Neural cell (in vitro differentiated cells): ENCODE data around the gene SDK2. TPM values are rescaled to one million over a fixed set of nuclear protein-coding genes. Genes with fewer than 3 reads are reported as not detected.

Experiments used
- H2AFZ ChIP-seq: fragments of 200-600, 300-800 bp; sonication (generic), shearing (Covaris generic); 2 replicates; pipeline ENCODE4 v1.6.0; 2014; ENCODE audit warnings: low read depth, mild to moderate bottlenecking, antibody characterized with exemption, low read length, moderate library complexity
- H3F3A ChIP-seq: fragments of 200-600 bp; shearing (Covaris generic); 2 replicates; pipeline ENCODE4 v1.6.1; 2016; ENCODE audit warnings: mild to moderate bottlenecking, moderate library complexity, mixed read lengths, antibody characterized with exemption, low read length; ENCODE audit not compliant: insufficient read depth, poor library complexity, severe bottlenecking
- H3K27ac ChIP-seq: fragments of 200-600, 300-800 bp; sonication (generic), shearing (Covaris generic); 2 replicates; pipeline ENCODE4 v1.5.1; 2014; ENCODE audit warnings: mild to moderate bottlenecking, low read length, moderate library complexity
- H3K27me3 ChIP-seq: fragments of 300-800, 200-600 bp; sonication (generic), shearing (Covaris generic); 2 replicates; pipeline ENCODE4 v1.6.0; 2014; ENCODE audit warnings: mild to moderate bottlenecking, low read depth, low read length, moderate library complexity; ENCODE audit not compliant: insufficient read depth
- H3K36me3 ChIP-seq: fragments of 300-800, 200-600 bp; sonication (generic), shearing (Covaris generic); 2 replicates; pipeline ENCODE4 v1.5.1; 2014; ENCODE audit warnings: mild to moderate bottlenecking, antibody characterized with exemption, low read length, moderate library complexity; ENCODE audit not compliant: insufficient read depth
- H3K4me2 ChIP-seq: fragments of 300-800, 200-600 bp; sonication (generic), shearing (Covaris generic); 2 replicates; pipeline ENCODE4 v1.6.0; 2014; ENCODE audit warnings: mild to moderate bottlenecking, low read length
- H3K4me3 ChIP-seq: fragments of 300-800, 200-600 bp; sonication (generic), shearing (Covaris generic); 2 replicates; pipeline ENCODE4 v1.5.1; 2014; ENCODE audit warnings: mild to moderate bottlenecking, low read length, moderate library complexity
- H3K79me2 ChIP-seq: fragments of 200-600 bp; shearing (Covaris generic); replicated peaks from 2 replicates; pipeline ENCODE4 v1.6.0; 2014; ENCODE audit warnings: mild to moderate bottlenecking, low read length, moderate library complexity; ENCODE audit not compliant: insufficient read depth
- H3K9ac ChIP-seq: fragments of 300-800, 200-600 bp; sonication (generic), shearing (Covaris generic); 2 replicates; pipeline ENCODE4 v1.6.1; 2016; ENCODE audit warnings: mild to moderate bottlenecking, low read length, mixed read lengths
- H3K9me2 ChIP-seq: fragments of 200-600 bp; shearing (Covaris generic); 2 replicates; pipeline ENCODE4 v1.6.1; 2016; ENCODE audit warnings: mild to moderate bottlenecking, low read length, mixed read lengths; ENCODE audit not compliant: insufficient read depth
- H3K9me3 ChIP-seq: fragments of 200-600, 300-800 bp; sonication (generic), shearing (Covaris generic); 2 replicates; pipeline ENCODE4 v1.6.1; 2016; ENCODE audit warnings: mild to moderate bottlenecking, mixed run types, low read length, moderate library complexity, mixed read lengths
- H4K20me1 ChIP-seq: fragments of 200-600 bp; shearing (Covaris generic); 2 replicates; pipeline ENCODE4 v1.6.1; 2016; ENCODE audit warnings: mild to moderate bottlenecking, mixed run types; ENCODE audit not compliant: insufficient read depth
- CTCF ChIP-seq: fragments of 450-650 bp; IDR thresholded peaks from 2 replicates; pipeline ENCODE4 v1.5.1; 2014; ENCODE audit warnings: antibody characterized with exemption, mild to moderate bottlenecking, moderate library complexity; ENCODE audit not compliant: poor library complexity, severe bottlenecking
- EP300 ChIP-seq: fragments of 450-650 bp; conservative IDR thresholded peaks from 2 replicates; pipeline ENCODE4 v1.6.1; 2014; ENCODE audit warnings: antibody characterized with exemption, mild to moderate bottlenecking, moderate library complexity; ENCODE audit not compliant: poor library complexity, severe bottlenecking
- EZH2 ChIP-seq: fragments of 200-600, 300-800 bp; shearing (Covaris generic), sonication (generic); IDR thresholded peaks from 2 replicates; pipeline ENCODE4 v1.6.1; 2014; ENCODE audit warnings: antibody characterized with exemption, low read length, borderline replicate concordance, mild to moderate bottlenecking; ENCODE audit not compliant: insufficient read depth, poor library complexity, severe bottlenecking
- MXI1 ChIP-seq: fragments of 450-650 bp; conservative IDR thresholded peaks from 2 replicates; pipeline ENCODE4 v1.6.1; 2014; ENCODE audit warnings: antibody characterized with exemption, mild to moderate bottlenecking; ENCODE audit not compliant: poor library complexity, severe bottlenecking
- POLR2AphosphoS5 ChIP-seq: IDR thresholded peaks from 2 replicates; pipeline ENCODE4 v1.6.1; 2012
- RAD21 ChIP-seq: fragments of 450-650 bp; conservative IDR thresholded peaks from 2 replicates; pipeline ENCODE4 v1.6.1; 2014; ENCODE audit warnings: antibody characterized with exemption, mild to moderate bottlenecking, moderate library complexity
- SMC3 ChIP-seq: fragments of 450-650 bp; conservative IDR thresholded peaks from 2 replicates; pipeline ENCODE4 v1.6.1; 2014; ENCODE audit warnings: antibody characterized with exemption, mild to moderate bottlenecking, moderate library complexity; ENCODE audit not compliant: poor library complexity
- TAF1 ChIP-seq: IDR thresholded peaks from 2 replicates; pipeline ENCODE4 v1.6.1; 2012; ENCODE audit warnings: low read depth
- polyA plus RNA-seq: library from polyadenylated mRNA; depleted of rRNA; stranded (reverse); fragments of >200 nt; gene quantifications from 2 replicates; pipeline ENCODE4 v1.2.3, GENCODE V29; 2014
- TF ChIP-seq, protein P1 (sequence below): IDR thresholded peaks from 2 replicates; pipeline ENCODE4 v1.6.1; 2012; ENCODE audit warnings: borderline replicate concordance

The SDK2 gene
- polyA plus RNA-seq, 1 donor from 2014 or later = 0.73 TPM

DNA sequence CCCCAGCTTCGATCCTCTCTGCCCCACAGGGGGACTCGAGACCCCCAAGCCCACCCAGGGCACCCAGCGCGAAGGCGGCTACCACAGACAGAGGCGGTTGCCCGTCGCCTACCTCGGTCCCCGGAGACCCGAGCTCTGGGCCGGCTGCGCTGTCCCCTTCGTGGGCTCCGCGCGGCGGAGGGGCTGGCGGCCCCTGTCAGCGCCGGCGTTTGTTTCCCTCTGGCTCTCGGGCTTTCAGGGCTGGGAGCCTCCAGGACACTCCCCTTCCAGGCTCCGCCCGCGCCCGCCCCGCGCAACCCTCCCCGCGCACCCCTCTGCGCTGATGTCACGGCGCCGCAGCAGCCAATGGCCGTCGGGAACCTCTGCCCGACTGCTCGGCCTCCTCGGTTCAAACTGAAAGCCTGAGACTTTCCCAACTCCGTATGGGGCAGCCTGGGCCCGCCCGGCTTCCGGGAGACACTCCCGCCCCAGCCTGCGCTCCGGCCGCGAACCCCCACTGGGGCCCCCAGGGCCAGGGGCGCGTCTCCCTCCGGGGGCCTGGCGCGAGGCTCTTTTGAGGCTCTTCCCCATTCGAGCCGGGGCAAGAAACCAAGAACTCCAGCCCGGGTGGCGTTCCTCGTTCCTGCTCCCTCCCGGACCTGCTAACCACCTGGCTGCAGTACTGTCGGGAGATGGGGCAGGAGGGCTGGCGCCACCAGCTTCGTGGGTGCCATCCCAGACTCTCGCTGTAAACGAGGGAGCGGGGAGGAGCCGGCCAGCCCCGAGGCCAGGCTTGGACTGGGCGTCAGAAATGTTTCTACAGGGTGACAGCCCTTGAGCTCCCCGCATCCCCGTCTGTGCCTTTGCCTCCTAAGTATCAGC is 332.2 kb downstream of the SDK2 start, which contains the start of gene CDC42EP4:
CDC42EP4 (minus strand) TSS at position 221 of the 861 bp plus-strand sequence. CDS start 25,501 bp downstream, outside the sequence.
- H3K4me2 ChIP-seq = peak within 1 kb of the TSS; percentile 51
- no peaks in the 10 kb centered on the region for H3K27me3 ChIP-seq
- H3K36me3 ChIP-seq = no peaks in the 10 kb centered on the region
- no peaks in the 10 kb centered on the region for H3K9me2 ChIP-seq
- peak within 1 kb of the TSS; percentile 99 for H3K4me3 ChIP-seq
- H3K9ac ChIP-seq = peak within 1 kb of the TSS; percentile 97
- H3F3A ChIP-seq = no peaks in the 10 kb centered on the region
- H3K79me2 ChIP-seq = peaks cover 33% of the 10 kb centered on the region
- no peaks in the 10 kb centered on the region for H4K20me1 ChIP-seq
- H2AFZ ChIP-seq = peak within 1 kb of the TSS; percentile 83
- H3K9me3 ChIP-seq = no peaks in the 10 kb centered on the region
- TF ChIP-seq TAF1 (no peak), CTCF (no peak), SMC3 (no peak), EZH2 (no peak), RAD21 (no peak), MXI1 (peak; percentile 54), POLR2AphosphoS5 (peak; percentile 87), EP300 (no peak)
- TF ChIP-seq, protein P1, sequence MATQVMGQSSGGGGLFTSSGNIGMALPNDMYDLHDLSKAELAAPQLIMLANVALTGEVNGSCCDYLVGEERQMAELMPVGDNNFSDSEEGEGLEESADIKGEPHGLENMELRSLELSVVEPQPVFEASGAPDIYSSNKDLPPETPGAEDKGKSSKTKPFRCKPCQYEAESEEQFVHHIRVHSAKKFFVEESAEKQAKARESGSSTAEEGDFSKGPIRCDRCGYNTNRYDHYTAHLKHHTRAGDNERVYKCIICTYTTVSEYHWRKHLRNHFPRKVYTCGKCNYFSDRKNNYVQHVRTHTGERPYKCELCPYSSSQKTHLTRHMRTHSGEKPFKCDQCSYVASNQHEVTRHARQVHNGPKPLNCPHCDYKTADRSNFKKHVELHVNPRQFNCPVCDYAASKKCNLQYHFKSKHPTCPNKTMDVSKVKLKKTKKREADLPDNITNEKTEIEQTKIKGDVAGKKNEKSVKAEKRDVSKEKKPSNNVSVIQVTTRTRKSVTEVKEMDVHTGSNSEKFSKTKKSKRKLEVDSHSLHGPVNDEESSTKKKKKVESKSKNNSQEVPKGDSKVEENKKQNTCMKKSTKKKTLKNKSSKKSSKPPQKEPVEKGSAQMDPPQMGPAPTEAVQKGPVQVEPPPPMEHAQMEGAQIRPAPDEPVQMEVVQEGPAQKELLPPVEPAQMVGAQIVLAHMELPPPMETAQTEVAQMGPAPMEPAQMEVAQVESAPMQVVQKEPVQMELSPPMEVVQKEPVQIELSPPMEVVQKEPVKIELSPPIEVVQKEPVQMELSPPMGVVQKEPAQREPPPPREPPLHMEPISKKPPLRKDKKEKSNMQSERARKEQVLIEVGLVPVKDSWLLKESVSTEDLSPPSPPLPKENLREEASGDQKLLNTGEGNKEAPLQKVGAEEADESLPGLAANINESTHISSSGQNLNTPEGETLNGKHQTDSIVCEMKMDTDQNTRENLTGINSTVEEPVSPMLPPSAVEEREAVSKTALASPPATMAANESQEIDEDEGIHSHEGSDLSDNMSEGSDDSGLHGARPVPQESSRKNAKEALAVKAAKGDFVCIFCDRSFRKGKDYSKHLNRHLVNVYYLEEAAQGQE = peak; percentile 29
- peak within 1 kb of the TSS; percentile 88 for H3K27ac ChIP-seq

GRCh38 chr17:73311428-73311780 is 332.8 kb downstream of the SDK2 start:
- no peaks in the 10 kb centered on the region for H3K27me3 ChIP-seq
- H2AFZ ChIP-seq = peak overlapping the region; percentile 83
- no peaks in the 10 kb centered on the region for H3K36me3 ChIP-seq
- H3K9me2 ChIP-seq = no peaks in the 10 kb centered on the region
- H3F3A ChIP-seq = no peaks in the 10 kb centered on the region
- H3K9me3 ChIP-seq = no peaks in the 10 kb centered on the region
- H3K4me3 ChIP-seq = peak overlapping the region; percentile 99
- TF ChIP-seq MXI1 (peak; percentile 55), TAF1 (no peak)
- H4K20me1 ChIP-seq = no peaks in the 10 kb centered on the region
- peak overlapping the region; percentile 6 for H3K4me2 ChIP-seq
- peaks cover 39% of the 10 kb centered on the region for H3K79me2 ChIP-seq
- H3K27ac ChIP-seq = peak overlapping the region; percentile 88
- peak overlapping the region; percentile 97 for H3K9ac ChIP-seq
